Prostate gland (tissue), 2 donors: ENCODE results near the gene CHST15. TPM values are rescaled to one million over a fixed set of nuclear protein-coding genes. Genes with fewer than 3 reads are reported as not detected.

Experiments used
- DNase-seq: peaks from one replicate; pipeline ENCODE4 v3.0.0-alpha.2; 2019; ENCODE audit warnings: low spot score
- H3K27ac ChIP-seq, 2 donors: fragments of 200-600 bp; sonication (generic); 2 replicates each; pipeline ENCODE4 v1.5.1; 2017 to 2019
- H3K27me3 ChIP-seq: fragments of 200-600 bp; sonication (generic); replicated peaks from 2 replicates; pipeline ENCODE4 v1.5.1; 2019; ENCODE audit not compliant: insufficient read depth
- H3K36me3 ChIP-seq, 2 donors: fragments of 200-600 bp; sonication (generic); 1 replicate in 1 of 2; 2 replicates in 1 of 2; pipeline versions ENCODE4 v1.5.1 to v1.8.1; 2017 to 2019
- H3K4me1 ChIP-seq: fragments of 200-600 bp; sonication (generic); replicated peaks from 2 replicates; pipeline ENCODE4 v1.5.1; 2019
- H3K4me3 ChIP-seq, 2 donors: fragments of 200-600 bp; sonication (generic); 2 replicates each; pipeline ENCODE4 v1.5.1; 2017 to 2019
- H3K9me3 ChIP-seq: fragments of 200-600 bp; sonication (generic); 2 replicates; pipeline ENCODE4 v1.5.1; 2017
- POLR2A ChIP-seq: fragments of 450-650 bp; IDR thresholded peaks from one replicate; pipeline ENCODE4 v1.6.1; 2016; ENCODE audit warnings: antibody characterized with exemption, mild to moderate bottlenecking
- POLR2AphosphoS5 ChIP-seq: sonication (generic); formaldehyde crosslinking; IDR thresholded peaks from one replicate; pipeline ENCODE4 v1.6.1; 2017; ENCODE audit warnings: antibody characterized with exemption
- WGBS: methylation state at CpG from one replicate; pipeline ENCODE4 v1.1.5; 2018; 5-methylcytosine and 5-hydroxymethylcytosine counted together
- intact Hi-C: fragments of 100-400 bp; cut with DNase I; formaldehyde crosslinking; loops from one replicate; pipeline ENCODE4 v1.14.2; 2022
- total RNA-seq, 2 donors: library from RNA; depleted of rRNA; stranded (reverse); fragments of >200 nt; gene quantifications; one replicate each; pipeline ENCODE4 v1.1.0, GENCODE V29; 2016
- TF ChIP-seq, protein P1 (sequence below), 4 experiments: fragments of 200-600 bp in 2 of 4; fragments of 450-650 bp in 2 of 4; sonication (generic) in 2 of 4; IDR thresholded peaks; 1 replicate in 3 of 4; 2 replicates in 1 of 4; pipeline ENCODE4 v1.5.1; 2016 to 2019; ENCODE audit warnings: antibody characterized with exemption in 4 of 4, mild to moderate bottlenecking in 2 of 4, moderate library complexity in 2 of 4

The CHST15 gene
- total RNA-seq, 2 donors from 2014 or later = 13.9 to 26.0 TPM

DNA sequence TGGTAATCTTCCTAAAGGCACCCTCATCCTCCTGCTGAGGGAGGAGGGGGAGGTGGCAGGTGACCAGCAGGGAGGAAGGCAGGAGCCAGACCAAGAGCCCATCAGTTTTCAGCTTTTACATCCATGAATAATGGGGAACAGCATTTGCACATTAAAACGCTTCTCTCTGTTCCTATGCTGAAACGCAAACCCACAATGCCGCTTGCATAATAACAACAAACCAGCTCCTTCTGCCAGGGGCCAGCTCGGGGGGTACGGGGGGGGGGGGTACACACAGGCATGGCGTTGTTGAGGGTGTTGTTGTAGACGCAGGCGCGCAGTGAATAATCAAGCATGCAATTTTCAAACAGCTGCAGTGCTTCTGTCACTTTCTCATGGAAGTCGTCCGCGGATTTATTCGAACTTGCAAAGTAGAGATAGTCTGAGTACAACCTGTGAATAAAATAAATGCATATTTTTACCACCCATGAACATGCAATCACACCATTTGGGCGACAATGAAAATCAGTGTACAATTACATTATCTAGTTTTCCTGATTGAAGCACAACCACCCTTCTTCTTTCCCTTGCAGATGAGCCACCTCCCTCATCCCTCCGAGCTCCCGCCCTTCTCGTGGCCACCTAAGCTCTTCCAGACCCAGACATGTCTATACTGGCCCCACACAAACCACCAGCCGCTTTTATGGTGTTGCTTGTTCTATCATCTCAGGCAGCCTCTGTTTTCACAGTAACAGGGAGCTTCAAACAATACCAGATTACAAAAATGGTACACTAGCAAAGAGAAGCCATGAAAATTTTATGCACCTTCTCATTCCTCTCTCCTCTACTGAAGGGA lies 72.2 kb downstream of the CHST15 start:
- WGBS = 41% methylated on average over 18 of the region's 18 CpGs
- Histone ChIP-seq H3K36me3 (peaks cover 0 to 2% of the 10 kb centered on the region in 2 donors), H3K4me1 (no peaks in the 10 kb centered on the region), H3K27me3 (no peaks in the 10 kb centered on the region), H3K27ac (no peak overlapping the region), H3K4me3 (no peak overlapping the region), H3K9me3 (no peaks in the 10 kb centered on the region)
- peak; percentile 54 for DNase-seq
- intact Hi-C loops = no loop called here
- no peak for TF ChIP-seq POLR2A
- TF ChIP-seq, protein P1, sequence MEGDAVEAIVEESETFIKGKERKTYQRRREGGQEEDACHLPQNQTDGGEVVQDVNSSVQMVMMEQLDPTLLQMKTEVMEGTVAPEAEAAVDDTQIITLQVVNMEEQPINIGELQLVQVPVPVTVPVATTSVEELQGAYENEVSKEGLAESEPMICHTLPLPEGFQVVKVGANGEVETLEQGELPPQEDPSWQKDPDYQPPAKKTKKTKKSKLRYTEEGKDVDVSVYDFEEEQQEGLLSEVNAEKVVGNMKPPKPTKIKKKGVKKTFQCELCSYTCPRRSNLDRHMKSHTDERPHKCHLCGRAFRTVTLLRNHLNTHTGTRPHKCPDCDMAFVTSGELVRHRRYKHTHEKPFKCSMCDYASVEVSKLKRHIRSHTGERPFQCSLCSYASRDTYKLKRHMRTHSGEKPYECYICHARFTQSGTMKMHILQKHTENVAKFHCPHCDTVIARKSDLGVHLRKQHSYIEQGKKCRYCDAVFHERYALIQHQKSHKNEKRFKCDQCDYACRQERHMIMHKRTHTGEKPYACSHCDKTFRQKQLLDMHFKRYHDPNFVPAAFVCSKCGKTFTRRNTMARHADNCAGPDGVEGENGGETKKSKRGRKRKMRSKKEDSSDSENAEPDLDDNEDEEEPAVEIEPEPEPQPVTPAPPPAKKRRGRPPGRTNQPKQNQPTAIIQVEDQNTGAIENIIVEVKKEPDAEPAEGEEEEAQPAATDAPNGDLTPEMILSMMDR (IDR thresholded peaks at IDR 0.05) = no peak
- peak; percentile 52 for TF ChIP-seq POLR2AphosphoS5

DNA sequence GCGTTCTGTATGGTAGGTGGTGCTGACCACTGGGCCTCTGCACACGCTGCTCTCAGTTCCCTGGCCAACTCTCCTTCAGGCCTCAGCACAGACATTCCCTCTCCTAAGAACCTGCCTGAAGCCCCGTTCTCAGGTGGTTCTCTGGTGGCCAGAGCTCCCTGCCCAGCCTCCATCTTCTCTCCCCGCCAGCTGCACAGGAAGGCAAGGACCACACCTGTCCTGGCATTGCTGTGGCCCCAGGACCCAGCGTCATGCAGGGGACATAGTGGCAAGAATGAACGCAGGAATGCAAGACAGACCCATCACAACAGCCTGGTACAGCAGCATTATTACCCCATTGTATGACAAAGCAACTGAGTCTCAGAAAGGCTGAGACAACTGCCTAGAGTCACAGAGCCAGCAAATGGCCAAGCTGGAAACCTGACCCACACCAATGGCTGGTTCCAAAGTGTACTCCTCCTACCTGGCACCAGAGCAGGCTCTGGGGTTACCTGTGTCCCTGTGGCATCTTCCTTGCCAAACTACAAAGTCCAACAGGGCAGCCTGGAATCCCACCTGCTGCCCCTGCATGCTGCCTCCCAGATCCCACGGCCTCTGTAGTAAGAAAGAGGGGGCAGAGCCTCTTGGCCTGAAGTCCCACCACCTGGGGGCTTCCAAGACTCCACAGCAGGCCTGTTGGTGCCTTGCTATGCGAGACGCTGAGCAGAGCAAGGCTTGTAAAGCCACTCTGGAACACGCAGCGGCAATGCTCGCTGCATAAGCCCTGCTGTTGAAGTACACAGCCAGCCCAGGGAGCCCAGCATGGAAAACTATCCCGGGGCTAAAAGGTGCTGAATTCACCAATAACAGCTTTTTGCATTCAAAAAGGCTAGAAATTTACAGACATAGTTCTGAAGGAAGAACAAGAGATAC lies 73.3 kb downstream of the CHST15 start:
- Histone ChIP-seq H3K36me3 (peaks cover 0 to 2% of the 10 kb centered on the region in 2 donors), H3K4me3 (no peak overlapping the region), H3K9me3 (no peaks in the 10 kb centered on the region), H3K4me1 (no peaks in the 10 kb centered on the region), H3K27me3 (no peaks in the 10 kb centered on the region), H3K27ac (no peak overlapping the region)
- no peak for DNase-seq
- intact Hi-C loops = no loop called here
- 71% methylated on average over 13 of the region's 13 CpGs for WGBS
- TF ChIP-seq POLR2AphosphoS5 (no peak), POLR2A (no peak)
- TF ChIP-seq, protein P1 (IDR thresholded peaks at IDR 0.05) = no peak

DNA sequence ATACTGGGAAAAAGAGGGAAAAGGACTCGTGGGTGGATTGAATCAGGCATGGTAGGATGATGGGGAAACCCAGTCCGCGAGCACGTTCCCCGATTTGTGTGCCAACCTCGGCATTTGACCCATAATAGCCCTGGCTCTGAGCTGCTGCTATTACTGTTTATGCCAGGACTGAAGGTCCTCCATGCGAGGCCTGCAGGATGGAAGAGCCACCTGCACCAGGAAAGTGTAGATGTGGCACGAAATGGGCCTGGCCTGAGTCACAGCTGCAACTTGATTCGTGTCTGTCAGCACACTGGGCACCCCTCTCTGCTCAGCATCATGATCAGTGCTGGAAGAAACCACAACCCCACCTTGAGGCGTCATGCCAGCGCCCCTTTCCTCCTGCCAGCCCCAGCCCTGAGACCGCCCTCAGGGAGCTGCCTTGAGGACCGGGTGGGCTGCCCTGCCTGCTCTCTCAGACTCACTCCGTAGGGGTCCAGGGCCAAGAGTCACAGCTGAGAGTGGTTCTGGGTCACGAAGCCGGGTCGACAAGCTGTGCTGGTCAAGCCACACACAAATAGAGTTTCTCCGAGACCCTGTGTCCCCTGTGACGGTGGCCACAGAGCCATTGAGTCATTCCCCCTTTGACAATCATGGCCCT lies 74.4 kb downstream of the CHST15 start:
- intact Hi-C loops = no loop called here
- no peaks in the 10 kb centered on the region for H3K9me3 ChIP-seq
- peaks cover 0 to 2% of the 10 kb centered on the region in 2 donors for H3K36me3 ChIP-seq
- no peak for TF ChIP-seq POLR2A
- no peak for TF ChIP-seq POLR2AphosphoS5
- TF ChIP-seq, protein P1 (IDR thresholded peaks at IDR 0.05) = no peak
- no peak for DNase-seq
- WGBS = 88% methylated on average over 19 of the region's 19 CpGs
- H3K27ac ChIP-seq = no peak overlapping the region
- H3K4me3 ChIP-seq = no peak overlapping the region
- no peaks in the 10 kb centered on the region for H3K4me1 ChIP-seq
- H3K27me3 ChIP-seq = no peaks in the 10 kb centered on the region

DNA sequence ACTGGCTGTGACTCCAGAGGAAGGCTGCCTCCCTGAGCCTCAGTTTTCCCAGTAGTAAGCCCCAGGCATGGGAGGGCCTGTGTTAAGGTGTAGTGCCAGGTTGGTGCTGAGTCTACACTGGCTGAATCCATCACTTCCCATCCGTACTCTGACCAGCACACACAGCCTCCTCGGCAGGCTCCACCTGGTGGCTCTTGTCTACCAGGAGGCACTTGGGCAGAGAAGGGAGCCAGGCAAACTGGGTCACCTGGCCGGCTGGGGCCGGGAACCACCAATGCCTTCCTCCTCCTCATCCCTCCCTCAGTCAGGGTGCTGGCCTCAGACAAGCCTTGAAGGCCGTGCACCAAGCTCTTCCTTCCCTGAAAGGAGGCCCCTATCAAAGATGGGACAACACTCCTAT lies 75.7 kb downstream of the CHST15 start:
- Histone ChIP-seq H3K9me3 (no peaks in the 10 kb centered on the region), H3K36me3 (peaks cover 0 to 2% of the 10 kb centered on the region in 2 donors), H3K4me3 (no peak overlapping the region), H3K4me1 (no peaks in the 10 kb centered on the region), H3K27ac (no peak overlapping the region), H3K27me3 (no peaks in the 10 kb centered on the region)
- no peak for DNase-seq
- intact Hi-C loops = no loop called here
- TF ChIP-seq, protein P1 (IDR thresholded peaks at IDR 0.05) = no peak
- TF ChIP-seq POLR2A = no peak
- no peak for TF ChIP-seq POLR2AphosphoS5
- WGBS = 83% methylated on average over 5 of the region's 5 CpGs
